GM12878 (cell line): ENCODE data around the gene UVSSA.

Experiments used
- CTCF ChIP-seq, 3 experiments: IDR thresholded peaks in 2 of 3; conservative IDR thresholded peaks in 1 of 3; 2 replicates each; pipeline ENCODE4 v1.5.1; 2011; ENCODE audit warnings: low read depth in 3 of 3, low read length in 3 of 3, mild to moderate bottlenecking in 3 of 3, control low read depth in 2 of 3, moderate library complexity in 2 of 3, inconsistent platforms in 1 of 3, mixed read lengths in 1 of 3; ENCODE audit not compliant: control insufficient read depth in 2 of 3, insufficient read depth in 1 of 3; ENCODE audit errors: extremely low read depth in 1 of 3
- EP300 ChIP-seq, 2 experiments: fragments of 150-350 bp in 1 of 2; IDR thresholded peaks; 2 replicates each; pipeline ENCODE4 v1.6.1; 2011 to 2012; ENCODE audit warnings: low read depth in 2 of 2, low read length in 2 of 2, borderline replicate concordance in 1 of 2, improper control_type of control experiment in 1 of 2, inconsistent platforms in 1 of 2; ENCODE audit not compliant: control insufficient read depth in 1 of 2
- MEF2A ChIP-seq: IDR thresholded peaks from 2 replicates; pipeline ENCODE4 v1.6.1; 2011; ENCODE audit warnings: low read depth, mild to moderate bottlenecking, low read length, moderate library complexity; ENCODE audit not compliant: insufficient read depth
- PBX3 ChIP-seq: IDR thresholded peaks from 2 replicates; pipeline ENCODE4 v1.6.1; 2011; ENCODE audit warnings: mild to moderate bottlenecking, low read depth, low read length, moderate library complexity; ENCODE audit not compliant: insufficient replicate concordance
- TF ChIP-seq, protein P1 (sequence below): fragments of 450-650 bp; IDR thresholded peaks from 2 replicates; pipeline ENCODE4 v1.6.1; 2017; ENCODE audit warnings: mild to moderate bottlenecking

GRCh38 chr4:1376841-1377605 lies 30.0 kb downstream of the UVSSA start:
- TF ChIP-seq PBX3 (no peak), CTCF (IDR thresholded peaks at IDR 0.05 in 2 of 3, conservative IDR thresholded peaks at IDR 0.05 in 1 of 3; ENCODE audit: control insufficient read depth in 2 of 3, extremely low read depth in 1 of 3, insufficient read depth in 1 of 3, low read depth in 3 of 3, low read length in 3 of 3) (no peak), MEF2A (no peak), EP300 (IDR thresholded peaks at IDR 0.05; ENCODE audit: borderline replicate concordance in 1 of 2, control insufficient read depth in 1 of 2, low read depth in 2 of 2, low read length in 2 of 2) (no peak)
- TF ChIP-seq, protein P1, sequence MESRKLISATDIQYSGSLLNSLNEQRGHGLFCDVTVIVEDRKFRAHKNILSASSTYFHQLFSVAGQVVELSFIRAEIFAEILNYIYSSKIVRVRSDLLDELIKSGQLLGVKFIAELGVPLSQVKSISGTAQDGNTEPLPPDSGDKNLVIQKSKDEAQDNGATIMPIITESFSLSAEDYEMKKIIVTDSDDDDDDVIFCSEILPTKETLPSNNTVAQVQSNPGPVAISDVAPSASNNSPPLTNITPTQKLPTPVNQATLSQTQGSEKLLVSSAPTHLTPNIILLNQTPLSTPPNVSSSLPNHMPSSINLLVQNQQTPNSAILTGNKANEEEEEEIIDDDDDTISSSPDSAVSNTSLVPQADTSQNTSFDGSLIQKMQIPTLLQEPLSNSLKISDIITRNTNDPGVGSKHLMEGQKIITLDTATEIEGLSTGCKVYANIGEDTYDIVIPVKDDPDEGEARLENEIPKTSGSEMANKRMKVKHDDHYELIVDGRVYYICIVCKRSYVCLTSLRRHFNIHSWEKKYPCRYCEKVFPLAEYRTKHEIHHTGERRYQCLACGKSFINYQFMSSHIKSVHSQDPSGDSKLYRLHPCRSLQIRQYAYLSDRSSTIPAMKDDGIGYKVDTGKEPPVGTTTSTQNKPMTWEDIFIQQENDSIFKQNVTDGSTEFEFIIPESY, result no peak
